ENCODE measurements around the gene MCM3AP. TPM values are rescaled to one million over a fixed set of nuclear protein-coding genes. Genes with fewer than 3 reads are reported as not detected.

MCM3AP gene
- total RNA-seq, 1 donor, result 64.8 TPM

Other genes with a start within 250 kb of the MCM3AP start
- gene COL6A2, start 187.5 kb downstream of the MCM3AP start, total RNA-seq, result 1,184 and 1,265 TPM in 2 replicates
- 0.29 and 0.36 TPM in 2 replicates for gene FTCD, start 130.0 kb downstream of the MCM3AP start, total RNA-seq
- 3.2 and 6.9 TPM in 2 replicates for gene SPATC1L, start 101.2 kb downstream of the MCM3AP start, total RNA-seq
- 122 and 145 TPM in 2 replicates for gene LSS, start 56.8 kb downstream of the MCM3AP start, total RNA-seq
- 12.4 and 18.8 TPM in 2 replicates for gene YBEY, start 731 bp upstream of the MCM3AP start, total RNA-seq
- 2.2 and 3.2 TPM in 2 replicates for gene C21orf58, start 38.3 kb upstream of the MCM3AP start, total RNA-seq
- gene PCNT, start 38.5 kb upstream of the MCM3AP start, total RNA-seq, result 19.2 and 23.0 TPM in 2 replicates
- gene DIP2A, start 173.3 kb upstream of the MCM3AP start, total RNA-seq, result 22.8 and 27.4 TPM in 2 replicates